Duodenal mucosa (tissue), 2 donors: Measurements from ENCODE around the gene MGAT4D.

ENCODE experiments used
- H3K27ac ChIP-seq: one replicate; pipeline ENCODE4 v1.7.0; 2013; ENCODE audit warnings: low read depth, low read length
- H3K27me3 ChIP-seq, 2 donors: one replicate each; pipeline ENCODE4 v1.7.0; 2013; ENCODE audit warnings: low read length in 2 of 2, control low read depth in 1 of 2; ENCODE audit not compliant: insufficient read depth in 2 of 2, control insufficient read depth in 1 of 2
- H3K36me3 ChIP-seq, 2 donors: one replicate each; pipeline ENCODE4 v1.7.0; 2013; ENCODE audit warnings: low read length in 2 of 2, control low read depth in 1 of 2; ENCODE audit not compliant: insufficient read depth in 2 of 2, control insufficient read depth in 1 of 2
- H3K4me1 ChIP-seq, 2 donors: one replicate each; pipeline ENCODE4 v1.7.0; 2013; ENCODE audit warnings: low read length in 2 of 2, control low read depth in 1 of 2; ENCODE audit not compliant: insufficient read depth in 2 of 2, control insufficient read depth in 1 of 2
- H3K4me3 ChIP-seq, 2 donors: one replicate each; pipeline ENCODE4 v1.7.0; 2013; ENCODE audit warnings: low read length in 2 of 2, low read depth in 1 of 2
- H3K9ac ChIP-seq, 2 donors: one replicate each; pipeline ENCODE4 v1.7.0; 2013; ENCODE audit warnings: low read length in 2 of 2, low read depth in 1 of 2
- H3K9me3 ChIP-seq, 2 donors: one replicate each; pipeline ENCODE4 v1.7.0; 2013; ENCODE audit warnings: low read length in 2 of 2, control low read depth in 1 of 2; ENCODE audit not compliant: control insufficient read depth in 1 of 2

MGAT4D gene

DNA sequence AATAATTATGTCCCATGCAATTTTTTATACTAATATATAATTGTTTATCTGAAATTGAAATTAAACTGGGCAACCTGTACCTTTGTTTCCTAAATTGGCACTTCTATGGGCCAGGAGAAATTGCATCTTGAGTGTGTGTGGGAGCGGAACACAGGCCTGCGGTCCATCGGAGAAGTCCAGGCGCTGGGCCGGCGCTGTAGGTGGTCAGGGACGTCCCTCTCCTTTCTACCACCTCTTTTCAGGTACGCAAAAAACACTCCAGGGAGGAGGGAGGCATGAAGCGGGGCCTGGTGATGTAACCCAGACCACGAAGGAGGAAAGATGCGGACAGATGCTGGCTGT is 717 bp downstream of the MGAT4D start:
- H3K9me3 ChIP-seq = no peaks in the 10 kb centered on the region
- H3K4me1 ChIP-seq = no peaks in the 10 kb centered on the region
- no peak overlapping the region for H3K9ac ChIP-seq
- H3K27me3 ChIP-seq = peaks cover 28 to 45% of the 10 kb centered on the region in 2 donors
- H3K4me3 ChIP-seq = peak overlapping the region; percentile 30 to 48
- no peak overlapping the region for H3K27ac ChIP-seq
- H3K36me3 ChIP-seq = no peaks in the 10 kb centered on the region

GRCh38 chr4:140485939-140486338 is 12.2 kb downstream of the MGAT4D start:
- no peak overlapping the region for H3K4me3 ChIP-seq
- H3K9me3 ChIP-seq = peaks cover 0 to 9% of the 10 kb centered on the region in 2 donors
- no peaks in the 10 kb centered on the region for H3K36me3 ChIP-seq
- no peak overlapping the region for H3K27ac ChIP-seq
- no peaks in the 10 kb centered on the region for H3K27me3 ChIP-seq
- no peaks in the 10 kb centered on the region for H3K4me1 ChIP-seq
- no peak overlapping the region for H3K9ac ChIP-seq

- Histone ChIP-seq H3K27ac (no peak overlapping the region), H3K9ac (no peak overlapping the region), H3K36me3 (no peaks in the 10 kb centered on the region), H3K4me1 (no peaks in the 10 kb centered on the region), H3K4me3 (no peak overlapping the region), H3K9me3 (peaks cover 0 to 9% of the 10 kb centered on the region in 2 donors), H3K27me3 (no peaks in the 10 kb centered on the region)
Measured at GRCh38 chr4:140483445-140483844, 14.6 kb downstream of the MGAT4D start.

GRCh38 chr4:140472156-140472555 is 25.9 kb downstream of the MGAT4D start:
- Histone ChIP-seq H3K4me3 (no peak overlapping the region), H3K4me1 (no peaks in the 10 kb centered on the region), H3K27ac (no peak overlapping the region), H3K36me3 (no peaks in the 10 kb centered on the region), H3K9me3 (no peaks in the 10 kb centered on the region), H3K9ac (no peak overlapping the region), H3K27me3 (no peaks in the 10 kb centered on the region)

DNA sequence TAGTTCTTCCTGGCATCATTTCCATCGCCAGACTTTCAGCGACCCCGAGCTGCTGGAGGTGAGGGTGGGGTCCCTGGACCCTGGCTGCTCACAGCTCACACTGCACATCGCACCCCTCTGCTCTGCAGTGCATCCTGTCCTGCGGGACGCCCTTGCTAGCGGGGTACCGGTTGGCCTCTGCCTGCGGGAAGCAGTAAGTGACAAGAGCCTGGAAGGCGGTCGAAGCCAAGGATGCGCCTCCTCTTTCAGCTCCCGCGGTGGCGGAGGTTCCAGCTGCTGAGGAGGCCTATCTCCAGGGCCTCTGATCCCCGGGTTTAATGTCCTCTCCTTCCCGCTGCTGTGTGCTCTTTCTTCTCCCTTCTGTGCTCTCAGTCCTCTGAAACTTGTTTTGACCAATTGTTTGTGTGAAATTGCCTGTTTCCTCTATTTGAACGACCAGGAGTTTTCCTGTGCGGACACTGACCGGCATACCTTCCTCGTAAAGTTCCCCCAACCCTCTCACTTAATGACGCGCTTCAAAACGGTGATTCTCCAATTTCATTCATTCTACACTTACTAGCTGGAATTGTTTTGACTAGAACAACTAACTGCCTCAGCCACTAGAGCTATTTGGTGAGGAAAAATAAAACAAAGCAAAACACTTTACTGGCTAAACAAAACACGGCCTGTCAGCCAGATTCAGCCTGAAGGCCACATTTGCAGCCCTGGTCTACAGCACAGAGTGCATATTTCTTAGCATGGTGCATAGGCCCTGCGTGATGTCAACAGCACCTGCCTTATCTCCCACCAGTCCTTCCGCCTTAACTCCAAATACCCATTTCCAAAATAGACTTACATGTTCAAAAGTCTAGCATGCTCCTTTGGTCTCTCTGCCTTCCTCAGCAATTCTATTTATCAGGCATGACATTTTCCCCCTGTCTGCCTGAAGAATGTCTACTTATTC is 28.0 kb downstream of the MGAT4D start:
- Histone ChIP-seq H3K4me1 (no peaks in the 10 kb centered on the region), H3K27ac (no peak overlapping the region), H3K9ac (no peak overlapping the region), H3K4me3 (no peak overlapping the region), H3K27me3 (no peaks in the 10 kb centered on the region), H3K9me3 (no peaks in the 10 kb centered on the region), H3K36me3 (no peaks in the 10 kb centered on the region)

- Histone ChIP-seq H3K9ac (no peak overlapping the region), H3K4me3 (no peak overlapping the region), H3K9me3 (no peaks in the 10 kb centered on the region), H3K4me1 (peaks cover 7% of the 10 kb centered on the region in 2 donors), H3K27me3 (no peaks in the 10 kb centered on the region), H3K36me3 (no peaks in the 10 kb centered on the region), H3K27ac (no peak overlapping the region)
Measured at GRCh38 chr4:140466146-140466545, 31.9 kb downstream of the MGAT4D start.

GRCh38 chr4:140463614-140464013 is 34.5 kb downstream of the MGAT4D start:
- H3K27me3 ChIP-seq = no peaks in the 10 kb centered on the region

DNA sequence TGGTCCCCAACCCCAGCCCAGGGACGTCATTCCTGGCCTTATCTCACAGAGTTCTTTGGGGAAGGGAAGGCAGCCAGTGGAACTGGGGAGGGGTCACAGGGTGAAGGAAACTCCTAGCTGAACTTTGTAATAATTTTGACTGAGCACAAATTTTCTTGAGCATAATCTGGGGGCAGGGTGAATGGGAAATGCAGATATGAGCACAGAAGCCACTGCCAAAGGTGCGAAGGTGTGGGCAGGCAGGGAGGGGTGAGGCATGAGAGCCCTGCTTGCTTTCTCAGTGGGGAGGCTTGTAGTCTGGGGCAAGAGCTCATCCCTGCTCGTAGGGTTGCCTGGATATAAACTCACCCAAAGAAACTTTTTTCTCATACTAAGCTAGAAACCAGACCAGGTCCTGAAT is 34.9 kb downstream of the MGAT4D start:
- Histone ChIP-seq H3K36me3 (no peaks in the 10 kb centered on the region), H3K4me1 (peaks cover 7% of the 10 kb centered on the region in 2 donors), H3K27me3 (no peaks in the 10 kb centered on the region), H3K4me3 (peak overlapping the region in 1 of 2 donors; percentile 26), H3K9ac (no peak overlapping the region), H3K27ac (no peak overlapping the region), H3K9me3 (no peaks in the 10 kb centered on the region)

More at GRCh38 chr4:140463614-140464013, 34.5 kb downstream of the MGAT4D start:
- no peak overlapping the region for H3K27ac ChIP-seq
- no peaks in the 10 kb centered on the region for H3K9me3 ChIP-seq
- H3K4me1 ChIP-seq = peaks cover 7% of the 10 kb centered on the region in 2 donors
- H3K4me3 ChIP-seq = no peak overlapping the region
- no peak overlapping the region for H3K9ac ChIP-seq
- H3K36me3 ChIP-seq = no peaks in the 10 kb centered on the region

- H3K27ac ChIP-seq = no peak overlapping the region
- H3K36me3 ChIP-seq = no peaks in the 10 kb centered on the region
- no peak overlapping the region for H3K4me3 ChIP-seq
- H3K9ac ChIP-seq = no peak overlapping the region
- H3K9me3 ChIP-seq = no peaks in the 10 kb centered on the region
- no peaks in the 10 kb centered on the region for H3K27me3 ChIP-seq
- no peaks in the 10 kb centered on the region for H3K4me1 ChIP-seq
Measured at GRCh38 chr4:140450352-140450751, 47.7 kb downstream of the MGAT4D start.

- H3K36me3 ChIP-seq = no peaks in the 10 kb centered on the region
- H3K9me3 ChIP-seq = no peaks in the 10 kb centered on the region
- H3K27me3 ChIP-seq = no peaks in the 10 kb centered on the region
- H3K9ac ChIP-seq = no peak overlapping the region
- H3K4me1 ChIP-seq = no peaks in the 10 kb centered on the region
- no peak overlapping the region for H3K27ac ChIP-seq
- H3K4me3 ChIP-seq = no peak overlapping the region
Measured at GRCh38 chr4:140448830-140449229, 49.3 kb downstream of the MGAT4D start.
